HCT116 (cell line): ENCODE measurements around the gene WWOX.

ENCODE experiments used
- CTCF ChIP-seq, 3 experiments: fragments of 200-600 bp in 1 of 3; sonication (generic) in 1 of 3; IDR thresholded peaks in 2 of 3; conservative IDR thresholded peaks in 1 of 3; 2 replicates each; pipeline ENCODE4 v1.5.1; 2012 to 2017; ENCODE audit warnings: low read depth in 2 of 3, low read length in 2 of 3, antibody characterized with exemption in 1 of 3, borderline replicate concordance in 1 of 3, control low read depth in 1 of 3, mild to moderate bottlenecking in 1 of 3, mixed read lengths in 1 of 3, mixed run types in 1 of 3, moderate library complexity in 1 of 3; ENCODE audit not compliant: insufficient read depth in 1 of 3
- EGR1 ChIP-seq: IDR thresholded peaks from 2 replicates; pipeline ENCODE4 v1.6.1; 2012; ENCODE audit warnings: low read depth
- POLR2A ChIP-seq: IDR thresholded peaks from 2 replicates; pipeline ENCODE4 v1.7.0; 2011; ENCODE audit warnings: borderline replicate concordance; ENCODE audit not compliant: insufficient read depth, insufficient read length; ENCODE audit errors: extremely low read depth

- TF ChIP-seq POLR2A (no peak), EGR1 (no peak), CTCF (IDR thresholded peaks at IDR 0.05 in 2 of 3, conservative IDR thresholded peaks at IDR 0.05 in 1 of 3; ENCODE audit: borderline replicate concordance in 1 of 3, insufficient read depth in 1 of 3, low read depth in 2 of 3, low read length in 2 of 3) (no peak)
These were observed 141.2 kb downstream of the WWOX start for GRCh38 chr16:78240459-78241222.
